K562 (cell line): ENCODE measurements around the gene SRRM4. TPM values are rescaled to one million over a fixed set of nuclear protein-coding genes. Genes with fewer than 3 reads are reported as not detected.

Experiments used
- ATAC-seq: fragments of 200-7000 bp; cut with Tn5 transposase; 3 replicates; pipeline ENCODE4 v1.9.1; 2020; ENCODE audit warnings: moderate library complexity
- BruUV-seq: library from RNA; stranded (reverse); fragments of 400-500 nt; replicated peaks from 2 replicates; lab custom pipeline; 2021; lab: Mats Ljungman, UMichigan
- CTCF ChIA-PET: fragments of 300-600 bp; formaldehyde crosslinking; extraction: SDS; loops from one replicate; lab custom pipeline; 2021; ENCODE audit warnings: low intra/inter-chr PET ratio; lab: Yijun Ruan, JAX
- POLR2A ChIA-PET: fragments of 300-600, 350-650 bp; sonication (Branson Sonifier 250); formaldehyde crosslinking; extraction: SDS; loops from one replicate; lab custom pipeline; 2021; ENCODE audit warnings: antibody characterized with exemption, inconsistent platforms; lab: Yijun Ruan, JAX
- DNase-seq, 4 experiments: peaks; one replicate each; pipeline versions ENCODE4 v3.0.0 to v3.0.0-alpha.2; 2011 to 2018; ENCODE audit warnings: low spot score in 3 of 4, mixed read lengths in 3 of 4; ENCODE audit errors: extremely low read depth in 1 of 4
- FAIRE-seq: peaks from 2 replicates; lab custom pipeline; 2011; peaks lifted over from hg19 to GRCh38; lab: Jason Lieb, UNC
- H2AFZ ChIP-seq: 2 replicates; pipeline ENCODE4 v1.6.0; 2011; ENCODE audit warnings: low read depth, low read length, control low read depth, inconsistent platforms
- H3K27ac ChIP-seq: fragments of 200-600 bp; 3 replicates; pipeline ENCODE4 v1.8.0; 2011; ENCODE audit warnings: low read depth, mild to moderate bottlenecking, control low read depth, inconsistent platforms, low read length, moderate library complexity, mixed read lengths; ENCODE audit errors: extremely low read depth
- H3K27me3 ChIP-seq, 2 experiments: fragments of 300-600 bp in 1 of 2; 2 replicates in 1 of 2; 3 replicates in 1 of 2; pipeline versions ENCODE4 v1.6.0 to v1.8.0; 2011; ENCODE audit warnings: inconsistent platforms in 2 of 2, low read length in 2 of 2, mild to moderate bottlenecking in 1 of 2, mixed read lengths in 1 of 2, moderate library complexity in 1 of 2; ENCODE audit not compliant: control insufficient read depth in 2 of 2, insufficient read depth in 2 of 2
- H3K36me3 ChIP-seq: fragments of 300-600 bp; 3 replicates; pipeline ENCODE4 v1.8.0; 2011; ENCODE audit warnings: mild to moderate bottlenecking, low read length, inconsistent platforms; ENCODE audit not compliant: control insufficient read depth, insufficient read depth
- H3K4me1 ChIP-seq, 2 experiments: fragments of 200-600 bp in 1 of 2; replicated peaks in 1 of 2; 2 replicates in 1 of 2; 3 replicates in 1 of 2; pipeline versions ENCODE4 v1.5.1 to v1.8.0; 2011; ENCODE audit warnings: inconsistent platforms in 2 of 2, low read length in 2 of 2, mild to moderate bottlenecking in 1 of 2, mixed read lengths in 1 of 2, moderate library complexity in 1 of 2; ENCODE audit not compliant: control insufficient read depth in 2 of 2, insufficient read depth in 2 of 2
- H3K4me2 ChIP-seq: 2 replicates; pipeline ENCODE4 v1.6.1; 2011; ENCODE audit warnings: low read length, control low read depth, inconsistent platforms, mixed read lengths; ENCODE audit not compliant: insufficient read depth
- H3K4me3 ChIP-seq: fragments of 200-600 bp; sonication (generic), shearing (Covaris generic); 2 replicates; pipeline ENCODE4 v1.5.1; 2016; ENCODE audit warnings: control low read depth, inconsistent platforms
- H3K79me2 ChIP-seq: fragments of 200-600 bp; 3 replicates; pipeline ENCODE4 v1.8.0; 2011; ENCODE audit warnings: low read length, inconsistent platforms; ENCODE audit not compliant: control insufficient read depth, insufficient read depth
- H3K9ac ChIP-seq, 2 experiments: 2 replicates each; pipeline versions ENCODE4 v1.6.0 to v1.6.1; 2011; ENCODE audit warnings: low read depth in 2 of 2, low read length in 2 of 2, control low read depth in 1 of 2, inconsistent platforms in 1 of 2, mild to moderate bottlenecking in 1 of 2, mixed read lengths in 1 of 2; ENCODE audit not compliant: insufficient read depth in 1 of 2
- H3K9me1 ChIP-seq: one replicate; pipeline ENCODE4 v1.6.0; 2011; ENCODE audit warnings: inconsistent platforms, mild to moderate bottlenecking, low read length, moderate library complexity; ENCODE audit not compliant: control insufficient read depth, insufficient read depth
- H3K9me3 ChIP-seq: replicated peaks from 2 replicates; pipeline ENCODE4 v1.5.1; 2011; ENCODE audit warnings: low read depth, low read length, inconsistent platforms; ENCODE audit not compliant: control insufficient read depth, insufficient read depth
- H4K20me1 ChIP-seq: replicated peaks from 2 replicates; pipeline ENCODE4 v1.6.1; 2011; ENCODE audit warnings: low read length, inconsistent platforms, mixed read lengths; ENCODE audit not compliant: control insufficient read depth, insufficient read depth
- BRCA1 ChIP-seq, 2 experiments: fragments of 450-650 bp in 1 of 2; sonication (generic) in 1 of 2; formaldehyde crosslinking in 1 of 2; IDR thresholded peaks; 2 replicates each; pipeline versions ENCODE4 v1.5.0 to v1.6.1; 2017 to 2020; ENCODE audit warnings: mild to moderate bottlenecking in 1 of 2, missing genetic modification reagents in 1 of 2
- CEBPB ChIP-seq: fragments of 450-650 bp; IDR thresholded peaks from 2 replicates; pipeline ENCODE4 v1.6.1; 2016; ENCODE audit warnings: missing genetic modification characterization, missing compliant biosample characterization
- CHD1 ChIP-seq: fragments of 200-600 bp; sonication (generic); IDR thresholded peaks from one replicate; pipeline ENCODE4 v1.6.1; 2012; ENCODE audit warnings: mild to moderate bottlenecking, moderate library complexity, low read length, inconsistent platforms
- CXXC5 ChIP-seq: fragments of 250-450 bp; sonication (Bioruptor Pico); IDR thresholded peaks from 2 replicates; pipeline ENCODE4 v1.8.0; 2022; ENCODE audit warnings: inconsistent platforms, mild to moderate bottlenecking, moderate library complexity
- E2F4 ChIP-seq: sonication (generic); formaldehyde crosslinking; IDR thresholded peaks from 2 replicates; pipeline ENCODE4 v1.8.0; 2022; ENCODE audit warnings: mild to moderate bottlenecking, low read depth, missing genetic modification reagents
- FOXO4 ChIP-seq: fragments of 450-650 bp; formaldehyde crosslinking; IDR thresholded peaks from 2 replicates; pipeline ENCODE4 v1.4.0; 2020; ENCODE audit warnings: mild to moderate bottlenecking, moderate library complexity
- GTF2B ChIP-seq: IDR thresholded peaks from 2 replicates; pipeline ENCODE4 v1.6.1; 2011; ENCODE audit not compliant: insufficient read length; ENCODE audit errors: extremely low read depth
- HMGN3 ChIP-seq: IDR thresholded peaks from 2 replicates; pipeline ENCODE4 v1.6.1; 2011; ENCODE audit warnings: borderline replicate concordance, low read depth, mild to moderate bottlenecking, mixed read lengths, low read length; ENCODE audit not compliant: insufficient read length; ENCODE audit errors: extremely low read depth
- KLF13 ChIP-seq: fragments of 450-650 bp; IDR thresholded peaks from 2 replicates; pipeline ENCODE4 v1.6.1; 2016; ENCODE audit warnings: missing genetic modification characterization, low read depth, mild to moderate bottlenecking, missing compliant biosample characterization, moderate library complexity, borderline replicate concordance
- MYC ChIP-seq, 2 experiments: fragments of 250-450 bp in 1 of 2; sonication (Bioruptor Pico) in 1 of 2; IDR thresholded peaks; 2 replicates each; pipeline versions ENCODE4 v1.5.1 to v1.6.1; 2012 to 2021; ENCODE audit warnings: low read depth in 2 of 2, borderline replicate concordance in 1 of 2, improper control_type of control experiment in 1 of 2, low read length in 1 of 2, mild to moderate bottlenecking in 1 of 2, moderate library complexity in 1 of 2
- NR2C1 ChIP-seq, 2 experiments: fragments of 450-650 bp; IDR thresholded peaks; 2 replicates each; pipeline ENCODE4 v1.6.1; 2017; ENCODE audit warnings: mild to moderate bottlenecking in 2 of 2, antibody characterized with exemption in 1 of 2, inconsistent platforms in 1 of 2, missing compliant biosample characterization in 1 of 2, missing genetic modification characterization in 1 of 2
- PCBP1 ChIP-seq: fragments of 200-400 bp; formaldehyde crosslinking; IDR thresholded peaks from 2 replicates; pipeline ENCODE4 v1.6.1; 2018; ENCODE audit warnings: mild to moderate bottlenecking, low read depth, low read length; ENCODE audit not compliant: poor library complexity, severe bottlenecking
- PYGO2 ChIP-seq: fragments of 450-650 bp; IDR thresholded peaks from 2 replicates; pipeline ENCODE4 v1.6.1; 2016; ENCODE audit warnings: mild to moderate bottlenecking, missing genetic modification characterization, moderate library complexity, missing compliant biosample characterization
- ZNF239 ChIP-seq: fragments of 250-450 bp; sonication (Bioruptor Pico); IDR thresholded peaks from 2 replicates; pipeline ENCODE4 v1.4.0; 2020; ENCODE audit warnings: mild to moderate bottlenecking
- ZNF512 ChIP-seq: IDR thresholded peaks from 2 replicates; pipeline ENCODE4 v1.6.1; 2016; ENCODE audit warnings: missing genetic modification characterization, missing compliant biosample characterization
- in situ Hi-C: fragments of 300-500 bp; cut with MboI; formaldehyde crosslinking; loops from 4 replicates; pipeline ENCODE4 v1.15.0; 2018; ENCODE audit warnings: inconsistent platforms, mixed read lengths
- intact Hi-C: fragments of 100-400 bp; cut with micrococcal nuclease; formaldehyde crosslinking; loops from 2 replicates; pipeline ENCODE4 v1.14.2; 2022
- polyA plus RNA-seq, 8 experiments: library from polyadenylated mRNA; depleted of rRNA in 4 of 8; stranded (reverse) in 5 of 8; unstranded in 3 of 8; fragments of >200 nt; fragmentation: Nextera tagmentation in 2 of 8; fragmentation: Illumina TruSeq in 1 of 8; extraction: Ambion mirVana in 2 of 8; extraction: Trizol in 1 of 8; gene quantifications; 2 replicates each; pipeline versions ENCODE4 v1.2.1 to v1.2.3, GENCODE V29; 2011 to 2014; ENCODE audit warnings: inconsistent platforms in 1 of 8, missing spikeins in 1 of 8
- total RNA-seq, 7 experiments: library from RNA; depleted of rRNA in 6 of 7; stranded (reverse); fragments of >200 nt in 6 of 7; fragmentation: Illumina TruSeq in 2 of 7; extraction: Trizol in 2 of 7; gene quantifications; 2 replicates each; pipeline versions ENCODE4 v1.2.1 to v1.2.3, GENCODE V29; 2011 to 2021; ENCODE audit warnings: low replicate concordance in 1 of 7

The SRRM4 gene
- total and polyA plus RNA-seq, 9 of the 15 experiments (the other 6 are each of a cell fraction or from before 2014, with no cell fraction given) = not detected

- Histone ChIP-seq H3K36me3 (no peaks in the 10 kb centered on the region), H3K4me2 (no peak overlapping the region), H2AFZ (no peak overlapping the region), H3K9ac (no peak overlapping the region), H3K79me2 (no peaks in the 10 kb centered on the region), H3K9me3 (no peaks in the 10 kb centered on the region), H3K27me3 (no peaks in the 10 kb centered on the region), H4K20me1 (no peaks in the 10 kb centered on the region), H3K9me1 (no peaks in the 10 kb centered on the region), H3K4me1 (no peaks in the 10 kb centered on the region), H3K27ac (no peak overlapping the region), H3K4me3 (no peak overlapping the region)
- TF ChIP-seq BRCA1 (IDR thresholded peaks at IDR 0.05) (no peak), BRCA1 (CRISPR knock-in tag; IDR thresholded peaks at IDR 0.05) (no peak), KLF13 (tag) (no peak), ZNF512 (tag) (no peak), MYC (IDR thresholded peaks at IDR 0.05; ENCODE audit: low read depth, low read length) (no peak), MYC (CRISPR knock-in tag; IDR thresholded peaks at IDR 0.05; ENCODE audit: borderline replicate concordance, low read depth) (no peak), PYGO2 (tag) (no peak), GTF2B (no peak), CEBPB (tag) (no peak), HMGN3 (no peak), CXXC5 (CRISPR knock-in tag) (no peak), E2F4 (CRISPR knock-in tag) (no peak), FOXO4 (CRISPR knock-in tag) (no peak), CHD1 (no peak), ZNF239 (no peak), PCBP1 (no peak), NR2C1 (IDR thresholded peaks at IDR 0.05) (no peak), NR2C1 (tag; IDR thresholded peaks at IDR 0.05) (no peak)
- no TSS peak for BruUV-seq
- CTCF ChIA-PET = no interaction called here
- POLR2A ChIA-PET = no interaction called here
- ATAC-seq = no peak
- no peak for DNase-seq
- intact Hi-C loops (no loop called here), in situ Hi-C loops (no loop called here)
- no peak for FAIRE-seq
Measured at GRCh38 chr12:119050663-119051062, 69.3 kb downstream of the SRRM4 start.
